ENCODE measurements around the gene SIL1.

Gene SIL1

GRCh38 chr5:138954257-138955012, 243.7 kb downstream of the SIL1 start:
- DNase-seq (ENCODE audit: insufficient read length, low spot score) (no peak), FAIRE-seq (no peak)
- no peak for TF ChIP-seq POLR2A (IDR thresholded peaks at IDR 0.05; ENCODE audit: low read depth, low read length)

DNA sequence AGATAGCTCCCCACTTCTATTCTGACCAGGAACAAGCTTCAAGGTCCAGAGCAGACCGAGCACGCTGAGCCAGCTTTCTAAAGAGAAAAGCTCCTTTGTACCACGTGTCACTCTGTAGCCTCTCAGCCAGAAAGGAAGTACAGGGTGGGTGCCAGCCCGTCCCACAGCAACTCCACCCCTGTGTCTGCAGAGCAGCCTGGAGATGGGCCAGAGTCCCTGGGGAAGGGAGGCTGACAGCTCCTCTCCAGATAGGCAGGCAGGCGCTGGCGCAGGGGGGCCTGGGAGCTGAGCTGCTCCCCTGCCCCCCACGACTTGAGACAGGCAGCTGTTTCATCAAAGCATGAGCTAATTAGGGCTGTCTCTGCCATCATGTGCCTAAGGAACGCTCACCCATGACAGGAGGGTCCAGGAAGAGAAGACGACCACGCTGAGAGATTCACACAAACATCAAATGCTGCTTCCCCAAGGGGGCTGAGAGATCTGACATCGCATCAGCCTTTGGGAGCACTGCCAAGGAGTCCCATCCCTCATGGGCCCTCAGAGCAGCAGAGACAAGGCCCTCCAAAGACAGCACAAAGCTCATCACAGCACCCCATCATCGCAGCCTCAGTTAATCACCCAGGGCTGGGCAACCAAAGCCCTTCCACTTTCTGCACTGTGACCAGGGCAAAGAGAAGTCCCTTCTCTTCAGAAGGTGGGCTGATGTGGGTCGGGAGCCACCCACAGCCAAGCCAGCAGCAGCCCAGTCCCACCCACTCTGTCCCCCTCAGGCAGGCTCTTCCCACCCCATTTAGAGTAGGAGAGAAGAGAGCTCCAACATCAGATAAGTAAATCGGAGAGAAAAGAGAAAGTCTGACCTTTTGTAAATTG, 244.5 kb downstream of the SIL1 start:
- no peak for DNase-seq (ENCODE audit: insufficient read length, low spot score)
- TF ChIP-seq POLR2A (IDR thresholded peaks at IDR 0.05; ENCODE audit: low read depth, low read length), result no peak
- no peak for FAIRE-seq

GRCh38 chr5:138952962-138953361, 245.2 kb downstream of the SIL1 start:
- FAIRE-seq (no peak), DNase-seq (ENCODE audit: insufficient read length, low spot score) (no peak)
- no peak for TF ChIP-seq POLR2A (IDR thresholded peaks at IDR 0.05; ENCODE audit: low read depth, low read length)

- no peak for DNase-seq (ENCODE audit: insufficient read length, low spot score)
- FAIRE-seq, result no peak
- TF ChIP-seq POLR2A (IDR thresholded peaks at IDR 0.05; ENCODE audit: low read depth, low read length), result no peak
These were observed 246.0 kb downstream of the SIL1 start for GRCh38 chr5:138951986-138952735.

GRCh38 chr5:138951091-138951985, 246.8 kb downstream of the SIL1 start:
- FAIRE-seq (no peak), DNase-seq (ENCODE audit: insufficient read length, low spot score) (no peak)
- no peak for TF ChIP-seq POLR2A (IDR thresholded peaks at IDR 0.05; ENCODE audit: low read depth, low read length)

- TF ChIP-seq POLR2A (IDR thresholded peaks at IDR 0.05; ENCODE audit: low read depth, low read length), result no peak
- DNase-seq (ENCODE audit: insufficient read length, low spot score), result no peak
- no peak for FAIRE-seq
These were observed 247.6 kb downstream of the SIL1 start for GRCh38 chr5:138950421-138951031.

- no peak for FAIRE-seq
These were observed 248.2 kb downstream of the SIL1 start for GRCh38 chr5:138949988-138950387.

GRCh38 chr5:138949223-138949574, 249.0 kb downstream of the SIL1 start:
- no peak for TF ChIP-seq POLR2A (IDR thresholded peaks at IDR 0.05; ENCODE audit: low read depth, low read length)
- DNase-seq (ENCODE audit: insufficient read length, low spot score), result no peak
- no peak for FAIRE-seq

More at GRCh38 chr5:138949988-138950387, 248.2 kb downstream of the SIL1 start:
- no peak for TF ChIP-seq POLR2A (IDR thresholded peaks at IDR 0.05; ENCODE audit: low read depth, low read length)
- DNase-seq (ENCODE audit: insufficient read length, low spot score), result no peak

GRCh38 chr5:138948471-138949222, 249.5 kb downstream of the SIL1 start:
- FAIRE-seq (no peak), DNase-seq (ENCODE audit: insufficient read length, low spot score) (no peak)
- TF ChIP-seq POLR2A (IDR thresholded peaks at IDR 0.05; ENCODE audit: low read depth, low read length), result no peak

- DNase-seq (ENCODE audit: insufficient read length, low spot score) (no peak), FAIRE-seq (no peak)
- TF ChIP-seq POLR2A (IDR thresholded peaks at IDR 0.05; ENCODE audit: low read depth, low read length), result no peak
These were observed 250.4 kb downstream of the SIL1 start for GRCh38 chr5:138947780-138948179.

DNA sequence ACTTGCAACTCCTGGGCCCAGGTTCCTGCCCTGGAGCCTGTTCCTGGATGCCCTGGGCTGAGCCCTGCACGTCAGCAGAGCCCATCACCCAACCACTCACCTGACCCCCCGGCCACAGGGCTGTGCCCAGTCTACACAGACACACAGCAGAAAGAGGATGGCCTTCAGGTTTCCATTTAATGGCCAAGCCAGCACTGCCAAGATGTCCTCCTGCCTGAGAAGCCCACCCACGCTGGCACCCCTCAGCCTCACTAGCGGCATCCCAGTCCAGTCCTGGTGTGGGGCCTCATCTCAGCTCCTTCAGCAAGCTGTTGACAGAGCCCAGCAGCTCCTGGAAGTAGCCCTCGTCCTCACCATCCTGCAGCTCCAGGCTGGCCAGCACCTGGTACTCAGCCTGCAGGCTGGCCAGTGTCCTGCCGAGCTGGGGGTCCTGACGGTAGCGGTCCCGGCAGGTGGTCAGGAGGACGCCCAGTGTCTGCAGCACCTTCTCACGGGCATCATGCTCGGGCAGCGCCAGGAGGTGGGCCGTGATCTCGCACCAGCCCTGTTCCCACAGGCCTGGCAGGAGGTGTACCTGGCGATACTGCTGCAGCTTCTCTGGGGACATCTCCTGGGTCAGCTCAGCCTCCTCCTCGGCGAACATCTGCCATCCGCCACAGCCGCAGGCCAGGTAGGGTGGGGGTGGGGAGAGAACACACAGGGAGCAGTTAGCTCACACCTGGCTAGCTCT, 251.2 kb downstream of the SIL1 start:
- no peak for DNase-seq (ENCODE audit: insufficient read length, low spot score)
- FAIRE-seq, result no peak
- TF ChIP-seq POLR2A (IDR thresholded peaks at IDR 0.05; ENCODE audit: low read depth, low read length), result no peak

- TF ChIP-seq POLR2A (IDR thresholded peaks at IDR 0.05; ENCODE audit: low read depth, low read length), result no peak
- DNase-seq (ENCODE audit: insufficient read length, low spot score) (no peak), FAIRE-seq (no peak)
These were observed 251.9 kb downstream of the SIL1 start for GRCh38 chr5:138946241-138946623.

Measured in H54 (cell line).